HG03280 (cell line): ENCODE data around the gene KRT10.

Experiments used
- ATAC-seq: cut with Tn5 transposase; IDR thresholded peaks from one replicate; pipeline ENCODE4 v1.9.1; 2021; ENCODE audit warnings: mild to moderate bottlenecking, moderate library complexity; ENCODE audit not compliant: unreplicated experiment

Gene KRT10

DNA sequence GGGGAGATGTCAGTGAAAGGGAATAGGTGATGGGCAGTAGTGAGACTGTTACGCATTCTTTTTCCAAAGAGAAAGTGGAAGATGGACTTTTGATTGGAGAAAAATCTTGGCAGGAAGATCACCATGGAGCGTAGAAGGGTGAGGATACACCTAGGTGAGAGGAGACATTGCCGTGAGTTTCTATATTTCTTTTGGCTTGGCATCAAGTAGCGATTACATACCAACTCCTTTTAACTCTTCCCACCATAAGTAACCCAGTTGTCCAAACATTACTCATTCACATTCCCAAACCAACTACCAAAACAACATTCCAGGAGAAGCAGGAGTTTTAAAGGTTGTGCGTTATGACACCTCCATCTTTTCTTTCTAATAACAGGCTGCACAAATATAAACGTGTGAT lies 11.9 kb downstream of the KRT10 start:
- no peak for ATAC-seq

DNA sequence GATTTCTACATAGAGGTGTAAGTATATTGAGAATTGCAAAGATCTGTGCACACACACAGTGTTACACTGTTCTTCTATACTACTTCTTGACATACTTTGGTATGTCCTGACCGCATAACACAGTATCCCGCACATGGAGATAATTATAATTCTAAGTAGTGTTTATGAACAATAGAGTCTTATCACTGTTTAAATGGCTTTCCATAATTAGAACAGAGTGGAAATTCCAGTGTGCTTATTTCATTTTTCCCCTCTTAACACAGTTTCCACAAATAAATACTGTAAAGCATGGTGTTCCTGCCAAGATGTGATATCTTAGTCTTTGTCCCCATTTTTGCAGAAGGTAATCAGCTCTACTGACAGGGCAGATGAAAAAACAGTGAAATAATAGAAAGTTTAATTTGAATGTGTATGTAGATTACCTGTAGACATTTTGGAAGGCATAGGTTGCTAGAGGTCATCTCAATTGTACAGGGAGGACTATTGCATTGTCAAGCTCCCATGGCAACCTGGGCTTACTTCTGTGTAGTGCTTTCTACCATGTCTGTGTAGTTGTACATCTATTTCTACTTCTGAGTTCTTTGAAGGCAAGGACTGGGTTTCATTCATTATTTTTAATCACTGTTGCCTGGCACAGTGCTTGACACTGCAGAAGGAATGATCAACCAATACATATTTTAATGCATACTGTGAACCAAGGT lies 12.5 kb downstream of the KRT10 start:
- no peak for ATAC-seq

DNA sequence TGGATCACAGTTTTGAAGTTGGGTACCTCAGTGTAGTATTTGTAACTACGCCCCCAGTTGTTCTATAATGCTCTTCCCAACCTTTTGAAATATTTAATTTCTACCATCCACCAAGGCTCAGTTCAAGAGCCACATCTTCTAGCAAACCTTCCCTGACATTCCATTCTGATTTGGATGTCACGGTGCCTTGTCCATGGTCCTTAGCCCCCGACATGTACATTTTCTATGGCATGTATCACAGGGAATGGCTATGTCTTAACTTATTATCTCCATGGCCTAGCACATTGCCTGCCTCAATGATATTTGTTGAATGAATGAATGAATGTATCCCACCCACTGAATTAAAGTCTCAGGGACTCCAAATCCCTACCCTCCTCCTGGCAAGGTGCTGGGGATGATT lies 16.3 kb downstream of the KRT10 start:
- ATAC-seq = no peak

DNA sequence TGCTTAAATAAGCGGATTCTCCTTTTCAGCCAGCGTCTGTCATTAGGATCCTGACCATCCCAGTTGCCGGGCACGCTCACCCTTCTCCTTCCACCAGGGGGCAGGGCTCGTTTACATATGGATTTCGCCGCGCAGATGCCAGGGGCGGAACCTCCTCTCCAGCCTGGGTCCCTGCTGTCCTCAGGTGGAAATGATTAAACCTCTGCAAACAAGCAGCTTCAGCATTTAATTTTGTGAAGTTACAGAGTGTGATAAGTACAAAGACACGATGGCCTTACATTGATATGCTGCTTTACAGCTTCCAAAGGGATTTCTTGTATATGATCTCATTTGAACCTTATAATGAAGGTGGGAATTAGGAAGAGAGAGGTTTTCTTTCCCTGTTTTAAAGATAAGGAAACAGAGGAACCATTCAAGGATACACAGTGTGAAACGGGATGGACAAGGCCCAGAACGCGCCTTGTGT lies 18.8 kb downstream of the KRT10 start:
- ATAC-seq = no peak

DNA sequence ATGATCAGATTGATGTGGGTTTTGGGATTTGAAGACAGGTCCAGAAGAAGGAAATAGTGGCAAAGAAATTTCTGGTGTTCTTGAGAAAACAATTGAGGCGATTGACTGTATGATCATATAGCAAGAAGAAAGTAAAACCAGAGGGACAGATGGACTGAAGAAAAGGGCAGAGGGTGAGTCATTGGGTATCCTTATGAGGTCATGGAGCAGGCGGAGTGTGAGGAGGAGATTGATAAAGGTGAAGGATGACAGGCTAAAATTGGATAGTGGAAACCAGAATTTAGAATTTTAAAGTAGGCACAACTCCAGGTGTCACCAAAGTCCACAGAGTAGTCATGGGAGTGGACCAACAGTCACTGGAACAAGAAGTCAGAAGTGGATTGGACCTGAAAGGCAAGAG lies 21.3 kb downstream of the KRT10 start:
- ATAC-seq = no peak

DNA sequence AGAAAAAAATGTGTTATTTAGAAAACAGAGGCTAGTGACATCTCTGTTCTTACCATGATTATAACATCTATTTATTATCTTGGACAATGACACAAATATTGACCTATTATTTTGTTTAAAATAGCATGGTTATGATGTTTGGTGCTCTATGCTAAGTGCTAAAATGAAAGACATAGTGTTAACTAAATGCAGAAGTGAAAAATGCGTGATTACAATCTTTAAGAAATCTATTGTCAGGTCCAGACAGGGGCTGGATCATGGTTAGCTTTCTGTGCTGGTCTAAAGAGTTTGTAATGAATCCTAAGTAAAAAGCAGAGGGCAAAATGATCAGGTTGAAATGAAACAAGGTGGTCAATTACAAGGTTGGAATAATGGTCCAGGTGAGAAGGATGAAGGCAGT lies 22.0 kb downstream of the KRT10 start:
- no peak for ATAC-seq

DNA sequence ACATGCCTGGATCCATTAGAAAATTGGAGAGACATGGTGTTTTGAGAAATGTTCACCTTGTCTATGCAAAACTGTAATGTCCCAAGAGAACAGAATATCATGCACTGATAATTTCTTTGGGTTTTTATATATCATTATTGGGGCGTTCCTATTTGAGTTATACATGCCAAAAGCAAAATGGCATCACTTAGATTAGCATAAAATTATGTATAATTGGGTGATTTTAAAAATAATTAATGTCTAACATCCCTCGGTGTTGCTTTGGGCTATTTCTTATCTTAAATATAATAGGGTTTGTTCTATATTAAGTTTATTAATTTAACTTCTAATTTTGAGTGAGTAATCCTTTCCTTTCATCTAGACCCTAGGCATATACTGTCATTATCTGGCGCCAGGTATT lies 22.6 kb downstream of the KRT10 start, which contains the start of gene KRT28:
KRT28 (minus strand) TSS at position 101 of the 400 bp plus-strand sequence; CDS start at position 35, 66 bp downstream.
- ATAC-seq = no peak

DNA sequence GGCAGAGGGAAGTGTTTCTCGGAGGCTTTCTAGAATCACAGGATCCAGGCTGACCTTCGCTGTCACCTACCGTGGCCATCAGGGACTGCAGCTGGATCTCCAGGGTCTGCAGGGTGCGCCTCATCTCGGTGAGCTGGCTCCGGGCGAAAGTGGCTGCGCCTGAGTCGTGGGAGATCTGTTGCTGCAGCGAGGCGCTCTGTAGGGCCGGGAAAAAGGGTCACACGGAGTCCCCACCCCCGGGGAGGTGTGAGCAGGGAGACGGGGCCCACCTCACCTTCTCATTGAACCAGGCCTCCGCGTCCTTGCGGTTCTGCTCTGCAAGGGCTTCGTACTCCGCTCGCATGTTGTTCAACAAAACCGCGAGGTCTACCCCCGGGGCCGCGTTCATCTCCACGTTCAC lies 25.6 kb downstream of the KRT10 start:
- ATAC-seq = no peak

DNA sequence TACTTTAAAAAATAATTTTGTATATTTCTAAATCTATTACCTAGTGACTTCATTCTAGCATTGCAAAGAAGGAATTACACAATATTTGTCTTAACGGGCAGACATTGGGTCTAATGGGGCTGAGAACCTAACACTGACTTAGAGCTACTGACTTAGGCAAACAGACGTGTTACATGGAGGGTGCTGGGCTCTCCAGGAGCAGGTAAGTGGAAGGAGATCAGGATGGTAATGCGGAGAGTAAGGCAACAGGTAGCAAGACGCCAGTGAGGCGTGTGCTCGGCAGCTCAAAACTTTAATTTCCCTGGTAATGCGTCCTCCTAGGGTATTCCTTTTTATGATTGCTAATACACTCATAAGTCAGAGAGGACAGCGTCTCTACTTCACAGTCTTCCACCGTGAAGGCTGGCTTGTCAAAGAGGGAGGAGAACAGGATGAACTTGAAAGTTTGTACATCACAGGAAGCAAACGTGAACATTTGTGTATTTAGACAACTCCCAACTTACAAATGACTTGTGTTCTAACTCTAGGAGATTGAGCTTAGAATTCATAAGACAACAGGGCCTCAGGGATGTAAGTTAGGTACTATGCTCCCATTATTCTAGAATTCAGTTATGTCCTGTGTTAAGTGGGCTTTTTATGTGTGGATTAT lies 27.3 kb downstream of the KRT10 start:
- ATAC-seq = no peak

DNA sequence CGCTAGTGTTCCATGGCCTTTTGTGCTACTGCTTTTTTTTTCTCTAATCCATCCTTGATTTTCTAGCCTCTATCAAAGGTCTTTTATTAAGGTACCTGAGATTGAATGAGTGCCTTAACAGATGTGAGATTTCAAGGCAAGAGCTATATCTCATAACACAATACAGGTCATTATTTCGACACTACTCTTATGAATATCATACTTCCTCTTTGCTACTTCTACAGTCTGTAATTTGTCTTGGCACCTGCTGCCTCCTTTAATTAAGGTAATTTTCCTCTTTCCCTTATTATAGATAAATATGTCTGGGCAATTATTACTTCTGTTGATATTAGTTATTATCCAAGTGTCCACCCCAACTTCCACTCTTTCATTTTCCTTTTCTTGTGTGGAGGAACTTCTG lies 27.9 kb downstream of the KRT10 start:
- no peak for ATAC-seq

DNA sequence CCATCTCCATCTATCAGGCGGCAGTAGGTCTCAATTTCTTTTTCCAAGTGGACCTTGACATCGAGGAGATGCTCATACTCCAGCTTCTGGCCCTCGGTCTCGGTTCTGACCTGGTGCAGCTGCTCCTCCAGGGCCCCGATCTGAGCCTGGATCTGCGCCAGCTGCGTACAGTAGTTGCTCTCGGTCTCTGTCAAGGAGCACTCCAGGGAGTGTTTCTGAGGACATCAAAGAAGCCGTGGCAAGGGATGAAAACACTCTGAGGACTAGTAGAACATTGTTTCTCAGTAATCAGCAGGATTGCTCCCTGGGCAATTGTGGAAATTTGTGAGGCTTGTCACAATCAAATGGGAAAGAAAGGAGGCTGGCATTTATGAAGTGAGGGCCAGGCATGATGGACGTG lies 28.6 kb downstream of the KRT10 start:
- ATAC-seq = no peak

DNA sequence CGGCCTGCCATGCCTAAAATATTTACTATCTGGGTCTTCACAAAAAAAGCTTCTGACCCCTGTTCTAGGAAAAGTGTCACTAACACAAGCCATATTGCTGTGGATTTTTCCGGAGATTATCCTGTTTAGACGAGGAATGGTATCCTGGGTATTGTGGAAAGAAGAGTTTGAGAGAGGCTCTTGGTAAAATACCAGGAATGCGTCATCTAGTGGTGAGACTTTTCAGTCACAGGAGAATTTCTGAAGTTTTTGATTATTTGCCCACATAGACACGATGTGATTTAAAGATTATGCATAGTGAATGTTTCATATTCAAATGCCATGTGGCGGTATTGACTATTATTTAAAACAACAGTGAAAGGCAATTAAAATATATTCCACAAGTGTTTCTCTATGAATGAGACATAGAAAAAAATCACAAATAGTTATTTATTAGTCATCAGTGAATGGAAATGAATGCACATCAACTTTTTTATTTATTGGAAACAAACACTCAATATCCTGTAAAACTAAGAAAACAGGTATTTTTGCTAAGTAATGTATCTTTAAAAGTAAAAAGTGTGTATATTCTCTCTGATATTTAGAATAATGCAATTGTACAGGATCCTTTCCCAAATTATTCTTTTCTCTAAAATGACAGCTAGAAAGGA lies 30.5 kb downstream of the KRT10 start:
- no peak for ATAC-seq

DNA sequence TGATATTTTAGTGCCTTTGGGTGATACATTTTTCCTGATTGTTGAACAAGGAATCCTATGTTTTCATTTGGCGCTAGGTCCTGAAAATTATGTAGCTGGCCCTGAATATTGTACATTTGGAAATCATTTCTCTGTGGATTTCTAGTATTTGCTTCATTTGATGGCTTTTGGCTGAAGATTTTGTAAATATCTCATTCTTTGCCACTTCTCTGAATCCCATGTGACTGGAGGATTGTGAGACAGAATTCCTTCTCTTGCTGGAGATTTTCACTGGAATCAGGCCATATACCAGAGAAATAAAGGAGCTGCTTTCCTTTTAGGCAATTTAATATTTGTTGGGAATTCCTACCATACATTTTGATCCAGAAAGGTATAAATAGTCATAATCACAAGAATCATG lies 31.3 kb downstream of the KRT10 start:
- ATAC-seq = no peak

DNA sequence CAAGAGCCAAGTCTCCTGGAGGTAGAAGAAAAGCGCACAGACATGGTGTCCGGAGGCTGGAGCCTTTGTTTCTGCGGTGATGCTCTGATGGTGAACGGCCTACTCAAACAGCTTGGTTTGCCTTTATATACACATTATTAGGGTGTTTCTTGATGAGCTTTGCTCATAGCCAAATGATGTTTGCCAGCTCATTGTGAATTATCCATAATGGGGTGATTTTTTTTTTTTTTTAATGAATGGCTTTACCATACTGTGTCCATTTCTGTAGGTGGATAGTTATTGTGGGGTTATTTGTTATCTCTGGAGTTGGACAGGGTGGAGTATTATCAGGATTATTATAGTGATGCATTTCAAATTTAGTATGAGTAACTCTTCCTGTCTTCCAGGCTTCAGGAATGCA lies 40.0 kb downstream of the KRT10 start, which contains the start of gene KRT27:
KRT27 (minus strand) TSS at position 101 of the 400 bp plus-strand sequence; CDS start at position 44, 57 bp downstream.
- ATAC-seq = no peak

DNA sequence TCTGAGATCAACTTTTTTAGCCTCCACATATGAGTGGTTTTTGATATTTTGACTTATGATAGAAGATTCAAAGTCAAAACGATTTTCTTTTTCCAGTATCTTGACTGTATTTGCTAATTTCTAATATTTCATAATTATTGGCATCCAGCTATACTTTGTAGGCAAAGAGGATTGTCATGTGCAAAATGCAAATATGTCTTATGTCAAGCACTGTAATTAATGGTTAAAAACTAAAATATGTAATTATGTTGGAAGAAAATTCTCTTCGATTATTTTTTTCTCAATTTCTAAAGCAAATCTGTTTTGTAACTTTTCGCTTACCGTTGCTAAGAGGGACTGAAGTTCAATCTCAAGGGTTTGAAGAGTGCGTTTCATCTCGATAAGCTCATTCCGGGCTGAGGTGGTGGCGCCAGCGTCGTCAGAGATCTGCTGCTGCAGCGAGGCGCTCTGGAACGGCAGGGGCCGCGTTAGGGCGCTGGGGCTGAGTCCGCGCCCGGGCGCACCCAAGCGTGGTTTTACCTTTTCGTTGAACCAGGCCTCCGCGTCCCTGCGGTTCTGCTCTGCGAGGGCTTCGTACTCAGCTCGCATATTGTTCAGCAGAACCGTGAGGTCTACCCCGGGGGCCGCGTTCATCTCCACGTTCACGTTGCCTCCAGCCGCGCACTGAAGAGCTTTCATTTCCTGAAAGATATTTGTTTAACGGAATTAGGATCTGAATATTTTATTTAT lies 43.1 kb downstream of the KRT10 start:
- ATAC-seq = no peak

DNA sequence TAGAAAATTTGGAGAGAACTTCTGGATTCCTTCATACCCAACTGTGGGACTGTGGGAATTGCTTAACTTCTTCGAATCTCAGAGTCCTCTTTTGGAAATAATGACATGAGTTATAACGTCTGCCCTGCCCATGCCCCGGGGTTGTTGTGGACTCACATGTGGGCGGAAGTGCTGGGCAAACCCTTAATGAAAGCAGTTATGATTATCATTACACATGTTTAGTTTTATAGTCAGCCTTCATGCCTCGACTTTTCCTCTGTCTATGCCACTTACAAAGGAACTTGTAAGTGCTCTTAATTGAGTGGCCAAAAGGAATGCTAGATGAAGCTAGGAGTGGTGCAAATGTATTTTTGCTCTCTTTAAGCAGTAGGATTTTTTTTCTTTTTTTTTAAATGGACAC lies 44.0 kb downstream of the KRT10 start:
- no peak for ATAC-seq

DNA sequence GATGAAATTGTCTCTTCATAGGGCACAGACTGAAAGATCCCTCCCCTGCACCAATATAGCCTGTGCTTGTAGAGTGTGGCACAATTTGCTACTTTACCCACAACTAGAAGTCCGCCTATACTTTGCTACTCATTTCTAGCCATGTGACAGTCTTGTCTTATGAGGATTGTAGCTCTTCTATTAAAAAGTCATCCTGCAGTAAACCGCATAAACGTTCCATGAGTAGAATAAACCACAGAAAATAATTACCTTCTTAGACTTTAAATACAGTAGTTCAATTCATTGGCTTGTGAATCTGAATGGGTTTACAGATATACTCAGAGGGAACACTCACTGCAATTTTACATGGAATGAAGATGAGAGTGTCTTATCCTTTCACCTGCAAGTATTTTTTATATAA lies 44.4 kb downstream of the KRT10 start:
- no peak for ATAC-seq

DNA sequence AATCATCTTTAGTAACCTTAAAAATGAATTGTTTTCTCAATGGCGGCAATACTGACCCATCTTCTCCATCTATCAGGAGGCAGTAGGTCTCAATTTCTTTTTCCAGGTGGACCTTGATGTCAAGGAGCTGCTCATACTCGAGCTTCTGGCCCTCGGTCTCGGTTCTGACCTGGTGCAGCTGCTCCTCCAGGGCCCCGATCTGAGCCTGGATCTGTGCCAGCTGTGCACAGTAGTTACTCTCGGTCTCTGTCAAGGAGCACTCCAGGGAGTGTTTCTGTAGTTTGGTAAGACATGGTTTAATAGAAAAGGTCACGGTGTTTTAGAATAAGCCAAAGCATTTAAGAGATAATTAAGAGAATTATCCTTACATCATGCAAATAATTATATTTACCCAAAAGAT lies 45.0 kb downstream of the KRT10 start:
- ATAC-seq = no peak

DNA sequence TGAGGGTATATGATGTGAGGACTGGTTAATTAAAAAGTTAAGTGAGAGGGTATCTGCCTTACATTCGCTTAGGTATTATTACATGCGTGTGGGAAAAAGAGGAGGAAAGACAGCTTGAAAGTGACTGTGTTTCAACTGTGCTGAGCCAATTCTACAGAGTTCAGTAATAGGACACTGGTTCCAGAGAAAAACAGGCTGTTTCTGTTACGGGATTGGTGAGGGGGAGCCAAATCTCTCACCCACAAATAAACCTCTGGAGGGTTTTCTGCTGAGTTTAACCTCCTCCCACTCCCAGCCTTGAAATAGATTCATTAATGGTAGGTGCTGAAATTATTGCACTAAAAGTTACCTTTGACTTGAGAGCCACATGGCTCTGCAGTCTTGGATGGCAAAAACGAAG lies 46.5 kb downstream of the KRT10 start:
- no peak for ATAC-seq

DNA sequence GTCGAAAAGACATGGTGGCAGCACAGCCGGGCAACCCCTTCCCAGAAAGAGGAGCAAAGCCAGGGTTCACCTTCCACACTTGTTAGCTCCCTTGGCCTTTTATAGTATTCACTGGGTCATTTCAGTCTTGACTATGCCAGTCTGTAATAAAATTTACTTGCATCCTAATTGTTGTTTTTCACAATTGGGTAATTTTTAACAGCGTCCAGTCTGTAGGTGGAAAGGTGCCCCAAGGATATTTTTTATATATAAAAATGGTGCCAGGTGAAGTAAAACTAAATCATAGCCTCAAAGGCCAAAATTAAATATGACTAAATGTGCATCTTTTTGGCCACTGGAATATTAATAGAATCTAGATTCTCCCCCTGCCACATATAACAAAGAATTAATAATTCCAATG lies 50.3 kb downstream of the KRT10 start, which contains the start of gene KRT26:
KRT26 (minus strand) TSS at position 101 of the 400 bp plus-strand sequence; CDS start at position 13, 88 bp downstream.
- no peak for ATAC-seq
